HG02840 (cell line): ENCODE measurements around the gene LRRC23.
A peak's percentile ranks its signal among the peaks of the same experiment; 100 is the strongest.
"Not testable (repeated sequence)": the region's sequence is repeated elsewhere in the genome, so short reads cannot be mapped to it uniquely, and the experiment has no call there.

ENCODE experiments used
- ATAC-seq: cut with Tn5 transposase; IDR thresholded peaks from one replicate; pipeline ENCODE4 v1.9.1; 2021; ENCODE audit warnings: mild to moderate bottlenecking, moderate library complexity, moderate number of reproducible peaks; ENCODE audit not compliant: unreplicated experiment, low FRiP score

The LRRC23 gene

GRCh38 chr12:6872073-6873048 is 32.3 kb upstream of the LRRC23 start:
- ATAC-seq: no peak

DNA sequence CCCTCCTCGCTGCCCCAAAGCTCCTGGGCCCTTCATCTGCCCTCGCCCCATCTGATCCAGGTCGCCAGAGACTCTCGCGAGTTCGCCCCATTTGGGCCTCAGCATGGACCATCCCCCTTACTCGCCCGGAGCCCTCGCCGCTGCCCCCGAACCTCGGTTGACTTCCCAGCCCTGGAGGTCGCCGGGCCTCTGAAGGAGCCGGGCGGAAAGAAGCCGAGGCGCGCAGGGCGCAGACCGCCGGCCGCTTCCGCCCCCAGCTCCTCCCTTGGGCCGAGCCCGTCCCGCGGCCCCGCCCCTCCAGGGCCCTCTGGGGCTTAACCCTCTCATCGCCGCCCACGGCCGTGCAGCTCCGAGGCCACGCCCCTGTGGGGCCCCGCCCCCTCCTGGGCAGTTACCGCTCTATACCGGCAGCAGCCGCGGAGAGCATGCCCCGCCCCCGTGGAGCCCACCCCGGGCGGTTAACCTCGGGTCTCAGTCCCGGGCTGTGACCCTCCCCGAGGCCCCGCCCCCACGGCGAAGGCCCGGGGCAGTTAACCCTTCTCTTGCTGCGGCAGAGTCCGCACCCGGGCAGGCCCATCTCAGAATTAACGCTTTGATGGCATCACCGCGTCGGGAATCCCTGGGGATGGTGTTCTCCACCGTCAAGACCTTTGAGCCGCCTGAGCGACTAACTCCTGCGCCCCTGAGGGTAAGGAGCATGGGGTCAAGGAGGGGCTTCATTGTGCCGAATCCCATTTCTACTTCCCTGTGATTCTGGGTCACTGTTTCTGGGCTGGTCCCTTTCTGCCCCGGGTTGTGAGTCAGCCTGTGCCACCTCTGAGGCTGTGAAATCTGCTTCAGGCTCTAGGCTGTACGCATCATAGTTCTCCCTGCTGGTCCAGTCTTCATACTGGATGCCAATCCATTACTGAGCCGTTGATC is 31.3 kb upstream of the LRRC23 start, which contains the start of gene SPSB2:
SPSB2 (minus strand) TSS at position 210 of the 921 bp plus-strand sequence. CDS start 402 bp downstream, outside the sequence.
- ATAC-seq: peak; percentile 61

GRCh38 chr12:6874015-6874368 is 30.6 kb upstream of the LRRC23 start:
- not testable (repeated sequence) for ATAC-seq

DNA sequence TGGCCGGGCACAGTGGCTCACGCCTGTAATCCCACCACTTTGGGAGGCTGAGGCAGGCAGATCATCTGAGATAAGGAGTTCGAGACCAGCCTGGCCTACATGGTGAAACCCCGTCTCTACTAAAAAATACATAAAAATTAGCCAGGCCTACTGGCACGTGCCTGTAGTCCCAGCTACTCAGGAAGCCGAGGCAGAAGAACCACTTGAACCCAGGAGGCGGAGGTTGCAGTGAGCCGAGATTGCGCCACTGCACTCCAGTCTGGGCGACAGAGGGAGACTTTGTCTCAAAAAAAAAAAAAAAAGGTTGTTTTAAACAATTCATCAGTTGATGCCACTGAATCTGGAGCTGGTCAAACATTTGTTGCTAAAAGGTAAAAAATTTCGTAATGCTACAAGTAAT is 24.8 kb upstream of the LRRC23 start:
- ATAC-seq: not testable (repeated sequence)

DNA sequence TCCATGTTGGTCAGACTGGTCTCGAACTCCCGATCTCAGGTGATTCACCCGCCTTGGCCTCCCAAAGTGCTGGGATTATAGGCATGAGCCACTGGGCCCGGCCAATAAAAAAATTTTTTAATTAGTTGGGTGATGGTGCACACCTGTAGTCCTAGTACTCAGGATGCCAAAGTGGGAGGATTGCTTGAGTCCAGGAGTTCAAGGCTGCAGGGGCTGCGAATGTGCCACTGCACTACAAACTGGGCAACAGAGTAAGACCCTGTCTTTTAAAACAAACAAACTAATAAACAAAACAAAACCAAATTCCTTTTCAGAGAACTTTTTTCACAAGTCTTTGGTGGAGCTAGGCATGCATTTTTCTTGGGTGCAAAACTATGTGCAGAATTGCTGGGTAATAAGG is 21.4 kb upstream of the LRRC23 start:
- no peak for ATAC-seq

DNA sequence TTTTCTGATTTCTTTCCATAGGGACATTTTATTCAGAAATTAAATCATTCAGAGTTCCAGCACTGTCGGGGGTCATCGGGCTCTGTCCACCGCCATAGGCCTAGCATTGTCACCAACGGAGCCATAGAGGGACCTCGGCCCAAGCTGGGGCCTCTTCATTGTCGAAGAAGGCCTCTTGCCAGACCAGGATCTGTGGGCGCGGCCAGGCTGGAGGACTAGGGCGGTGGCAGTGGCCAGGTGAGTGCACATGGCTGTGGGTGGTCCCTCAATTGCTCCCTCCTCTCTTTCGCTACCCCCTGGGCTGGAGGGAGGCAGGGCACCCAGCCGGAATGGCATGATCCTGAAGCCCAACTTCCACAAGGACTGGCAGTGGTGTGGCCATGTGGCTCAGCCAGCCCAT is 20.9 kb upstream of the LRRC23 start:
- no peak for ATAC-seq

- ATAC-seq: no peak
These were observed 20.1 kb upstream of the LRRC23 start for GRCh38 chr12:6884539-6884938.

- not testable (repeated sequence) for ATAC-seq
These were observed 18.2 kb upstream of the LRRC23 start for GRCh38 chr12:6886206-6886999.

DNA sequence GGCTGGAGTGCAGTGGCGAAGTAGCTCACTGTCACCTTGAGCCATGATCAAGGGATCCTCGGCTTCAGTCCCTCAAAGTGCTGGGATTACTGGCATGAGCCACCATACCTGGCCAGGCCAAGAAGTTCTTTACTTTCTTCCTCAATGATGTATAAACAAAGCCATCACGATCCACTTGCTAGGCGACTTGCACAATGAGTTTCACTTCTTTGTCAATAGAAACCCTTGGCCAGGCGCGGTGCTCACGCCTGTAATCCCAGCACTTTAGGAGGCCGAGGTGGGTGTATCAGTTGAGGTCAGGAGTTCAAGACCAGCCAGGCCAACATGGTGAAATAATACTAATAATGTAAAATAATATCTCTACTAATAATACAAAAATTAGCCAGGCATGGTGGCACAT is 17.2 kb upstream of the LRRC23 start:
- no peak for ATAC-seq

DNA sequence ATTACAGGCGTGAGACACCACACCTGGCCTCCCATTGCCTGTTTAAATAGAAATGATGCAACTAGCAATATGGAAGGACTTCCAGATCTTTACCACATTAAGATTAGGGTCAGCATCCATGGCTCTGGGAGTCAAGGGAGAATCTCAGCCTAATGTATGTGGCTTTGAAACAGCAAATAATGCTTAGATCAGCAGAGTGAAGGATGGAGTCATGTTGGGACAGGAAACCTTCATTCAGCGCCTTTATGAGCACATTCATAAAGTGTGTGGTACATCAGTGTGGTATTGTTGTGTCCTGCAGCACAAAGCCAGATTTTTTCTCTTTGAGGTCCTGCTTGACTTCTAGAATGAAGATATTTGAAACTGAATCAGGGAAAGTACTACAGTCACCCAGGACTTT is 16.3 kb upstream of the LRRC23 start:
- ATAC-seq: no peak

DNA sequence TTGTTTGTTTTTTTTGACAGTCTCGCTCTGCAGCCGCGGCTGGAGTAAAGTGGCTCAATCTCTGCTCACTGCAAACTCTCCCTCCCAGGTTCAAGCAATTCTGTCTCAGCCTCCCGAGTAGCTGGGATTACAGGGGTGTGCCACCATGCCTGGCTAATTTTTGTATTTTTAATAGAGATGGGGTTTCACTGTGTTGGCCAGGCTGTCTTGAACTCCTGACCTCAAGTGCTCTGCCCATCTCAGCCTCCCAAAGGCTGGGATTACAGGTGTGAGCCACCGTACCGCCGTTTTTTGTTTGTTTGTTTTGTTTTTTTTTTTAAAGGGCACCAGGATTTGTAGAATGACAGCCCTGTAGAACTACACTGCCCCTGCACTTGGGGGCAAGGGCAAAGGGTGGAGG is 15.8 kb upstream of the LRRC23 start:
- ATAC-seq: not testable (repeated sequence)

GRCh38 chr12:6889775-6890573 is 14.6 kb upstream of the LRRC23 start:
- not testable (repeated sequence) for ATAC-seq

- peak; percentile 93 for ATAC-seq
These were observed 13.6 kb upstream of the LRRC23 start for GRCh38 chr12:6890789-6891645.

- no peak for ATAC-seq
These were observed 13.0 kb upstream of the LRRC23 start for GRCh38 chr12:6891646-6892001.

- ATAC-seq: not testable (repeated sequence)
These were observed 11.9 kb upstream of the LRRC23 start for GRCh38 chr12:6892683-6893082.

DNA sequence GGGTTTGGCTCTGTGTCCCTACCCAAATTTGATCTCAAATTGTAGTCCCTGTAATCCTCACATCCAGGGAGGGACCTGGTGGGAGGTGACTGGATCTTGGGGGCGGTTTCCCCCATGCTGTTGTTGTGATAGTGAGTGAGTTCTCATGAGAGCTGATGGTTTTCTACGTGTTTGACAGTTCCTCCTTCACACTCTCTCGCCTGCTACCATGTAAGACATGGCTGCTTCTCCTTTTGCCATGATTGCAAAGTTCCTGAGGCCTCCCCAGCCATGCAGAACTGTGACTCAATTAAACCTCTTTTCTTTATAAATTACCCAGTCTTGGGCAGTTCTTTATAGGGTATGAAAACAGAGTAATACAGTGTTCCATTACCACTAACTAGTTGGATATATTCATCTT is 10.3 kb upstream of the LRRC23 start:
- no peak for ATAC-seq

GRCh38 chr12:6896846-6897435 is 7.7 kb upstream of the LRRC23 start:
- ATAC-seq: no peak

DNA sequence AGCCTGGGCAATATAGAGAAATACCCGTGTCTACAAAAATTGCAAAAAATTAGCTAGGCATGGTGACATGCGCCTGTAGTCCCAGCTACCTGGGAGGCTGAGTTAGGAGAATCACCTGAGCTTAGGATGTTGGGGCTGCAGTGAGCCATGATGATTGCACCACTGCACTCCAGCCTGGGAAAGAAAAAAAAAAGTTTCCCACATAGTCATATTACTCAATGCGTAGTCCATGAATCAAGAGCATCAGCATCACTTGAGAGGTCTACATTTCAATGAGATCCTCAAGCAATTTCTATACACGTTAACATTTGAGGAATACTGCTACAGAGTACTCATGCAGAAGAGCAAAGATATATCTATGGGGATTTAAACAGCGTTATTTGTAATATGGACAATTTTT is 5.2 kb upstream of the LRRC23 start:
- ATAC-seq: no peak
